ENCODE data around the gene RHEX.

DNA sequence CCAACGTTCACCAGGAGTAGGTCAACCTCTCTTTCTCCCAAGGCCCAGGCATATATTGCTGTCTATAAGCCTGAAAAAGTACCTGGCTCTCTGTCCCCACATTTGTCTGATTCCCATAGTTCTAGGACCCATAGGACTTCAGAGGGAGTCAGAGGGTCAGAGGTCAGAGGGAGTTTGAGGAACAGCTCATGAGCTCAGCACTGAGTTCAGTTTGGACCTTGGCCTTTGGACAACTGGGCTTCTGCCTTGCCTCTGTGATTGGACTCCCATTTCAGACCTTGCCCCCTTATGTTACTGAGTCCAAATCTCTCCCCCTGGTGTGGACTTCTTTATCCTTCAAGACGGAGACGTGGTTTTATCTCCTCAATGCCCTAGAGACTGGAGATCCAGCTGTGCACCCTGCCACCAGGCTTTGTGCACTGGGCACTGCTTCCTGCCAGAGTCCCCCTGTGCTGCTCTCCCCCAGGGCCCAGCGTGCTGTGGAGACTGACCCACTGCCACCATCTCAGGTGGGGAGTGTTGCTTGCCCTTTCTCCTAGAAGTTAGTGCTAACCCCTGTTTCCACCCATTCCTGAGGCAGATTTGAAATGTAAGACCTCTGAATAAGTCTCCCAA lies 32.5 kb upstream of the RHEX start:
- TF ChIP-seq POLR2A (IDR thresholded peaks at IDR 0.05) (no peak), CTCF (IDR thresholded peaks at IDR 0.05) (no peak)
